Cardiac muscle cell (in vitro differentiated cells and primary cell): ENCODE data around the gene BOLL. TPM values are rescaled to one million over a fixed set of nuclear protein-coding genes. Genes with fewer than 3 reads are reported as not detected.
"Not testable (repeated sequence)": the region's sequence is repeated elsewhere in the genome, so short reads cannot be mapped to it uniquely, and the experiment has no call there.

Experiments
- DNase-seq, 2 donors: peaks; one replicate each; pipeline versions ENCODE4 v3.0.0 to v3.0.0-alpha.2; 2010 to 2017; ENCODE audit warnings: low read depth in 1 of 2, low spot score in 1 of 2
- H3K27ac ChIP-seq: fragments of 200-600 bp; sonication (generic); 2 replicates; pipeline ENCODE4 v1.5.1; 2016
- H3K27me3 ChIP-seq: fragments of 200-600 bp; sonication (generic); 2 replicates; pipeline ENCODE4 v1.6.0; 2016; ENCODE audit warnings: control low read depth
- H3K36me3 ChIP-seq: fragments of 200-600 bp; sonication (generic); 2 replicates; pipeline ENCODE4 v1.5.1; 2016; ENCODE audit warnings: control low read depth
- H3K4me1 ChIP-seq: fragments of 200-600 bp; sonication (generic); 2 replicates; pipeline ENCODE4 v1.8.1; 2017; ENCODE audit warnings: low read depth, mild to moderate bottlenecking, mixed run types
- H3K4me3 ChIP-seq: fragments of 200-600 bp; sonication (generic); 2 replicates; pipeline ENCODE4 v1.5.1; 2016; ENCODE audit warnings: mild to moderate bottlenecking
- H3K9me3 ChIP-seq: fragments of 200-600 bp; sonication (generic); 2 replicates; pipeline ENCODE4 v1.5.1; 2017; ENCODE audit warnings: low read depth, mild to moderate bottlenecking, control low read depth
- CTCF ChIP-seq: IDR thresholded peaks from 2 replicates; pipeline ENCODE4 v1.5.1; 2012; ENCODE audit warnings: low read depth, mild to moderate bottlenecking, low read length
- polyA plus RNA-seq: library from polyadenylated mRNA; unstranded; fragments of >200 nt; fragmentation: Nextera tagmentation; extraction: Ambion mirVana; gene quantifications from 2 replicates; pipeline ENCODE4 v1.2.1, GENCODE V29; 2016
- total RNA-seq: library from RNA; depleted of rRNA; stranded (reverse); fragments of >200 nt; gene quantifications from 2 replicates; pipeline ENCODE4 v1.2.3, GENCODE V29; 2016

The BOLL gene
- total and polyA plus RNA-seq, 2 experiments from 2014 or later: 0.21 TPM; not detected in 1

- peak overlapping the region; percentile 93 for H3K27ac ChIP-seq
- no peaks in the 10 kb centered on the region for H3K9me3 ChIP-seq
- H3K36me3 ChIP-seq: no peaks in the 10 kb centered on the region
- H3K4me3 ChIP-seq: peak overlapping the region; percentile 76
- TF ChIP-seq CTCF: no peak
- peaks cover 21% of the 10 kb centered on the region for H3K4me1 ChIP-seq
- no peaks in the 10 kb centered on the region for H3K27me3 ChIP-seq
- DNase-seq: no peak
Measured at GRCh38 chr2:197704434-197705120, 80.5 kb downstream of the BOLL start.

DNA sequence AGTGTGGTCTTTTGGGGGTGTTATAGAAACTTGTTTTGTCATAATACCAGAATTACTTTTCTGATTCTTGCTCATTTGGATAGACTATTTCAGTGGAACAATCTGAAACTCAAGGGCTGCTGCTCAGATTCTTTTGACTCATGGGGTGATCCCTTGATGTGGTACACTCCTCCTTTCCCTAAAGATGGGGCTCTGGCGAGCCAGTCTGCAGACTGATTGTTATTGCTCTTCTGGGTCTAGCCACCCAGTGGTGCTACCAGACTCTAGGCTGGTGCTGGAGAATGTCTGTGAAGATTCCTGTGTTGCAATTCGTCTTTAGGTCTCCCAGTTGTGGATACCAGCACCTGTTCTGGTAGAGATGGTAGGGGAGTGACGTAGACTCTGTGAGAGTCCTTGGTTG is 84.2 kb downstream of the BOLL start:
- Histone ChIP-seq H3K36me3 (no peaks in the 10 kb centered on the region), H3K4me1 (peaks cover 5% of the 10 kb centered on the region), H3K4me3 (no peak overlapping the region), H3K27me3 (no peaks in the 10 kb centered on the region), H3K9me3 (no peaks in the 10 kb centered on the region), H3K27ac (no peak overlapping the region)
- no peak for TF ChIP-seq CTCF
- DNase-seq: no peak

DNA sequence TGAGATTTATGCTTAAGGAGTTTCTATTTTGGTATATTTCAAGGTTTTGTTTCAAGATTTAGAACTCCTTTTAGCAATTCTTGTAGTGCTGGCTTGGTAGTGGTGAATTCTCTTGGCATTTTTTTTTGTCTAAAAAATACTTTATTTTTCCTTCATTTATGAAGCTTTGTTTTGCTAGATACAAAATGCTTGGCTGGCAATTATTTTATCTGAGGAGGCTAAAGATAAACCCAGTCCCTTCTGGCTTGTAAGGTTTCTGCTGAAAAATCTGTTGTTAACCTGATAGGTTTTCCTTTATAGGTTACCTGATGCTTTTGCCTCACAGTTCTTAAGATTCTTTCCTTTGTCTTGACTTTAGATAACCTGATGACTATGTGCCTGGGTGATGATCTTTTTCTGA is 85.4 kb downstream of the BOLL start:
- not testable (repeated sequence) for DNase-seq

GRCh38 chr2:197696571-197696970 is 88.5 kb downstream of the BOLL start:
- H3K27ac ChIP-seq, DNase-seq, H3K27me3 ChIP-seq, H3K36me3 ChIP-seq, H3K9me3 ChIP-seq, H3K4me3 ChIP-seq, H3K4me1 ChIP-seq: not testable (repeated sequence)

More for the DNA sequence above, 85.4 kb downstream of the BOLL start:
- H3K27me3 ChIP-seq, H3K27ac ChIP-seq, H3K4me1 ChIP-seq, H3K36me3 ChIP-seq, H3K4me3 ChIP-seq, H3K9me3 ChIP-seq: not testable (repeated sequence)

- H3K4me3 ChIP-seq, DNase-seq, H3K9me3 ChIP-seq, H3K27me3 ChIP-seq, H3K27ac ChIP-seq, H3K36me3 ChIP-seq, H3K4me1 ChIP-seq: not testable (repeated sequence)
Measured at GRCh38 chr2:197695971-197696370, 89.1 kb downstream of the BOLL start.

DNA sequence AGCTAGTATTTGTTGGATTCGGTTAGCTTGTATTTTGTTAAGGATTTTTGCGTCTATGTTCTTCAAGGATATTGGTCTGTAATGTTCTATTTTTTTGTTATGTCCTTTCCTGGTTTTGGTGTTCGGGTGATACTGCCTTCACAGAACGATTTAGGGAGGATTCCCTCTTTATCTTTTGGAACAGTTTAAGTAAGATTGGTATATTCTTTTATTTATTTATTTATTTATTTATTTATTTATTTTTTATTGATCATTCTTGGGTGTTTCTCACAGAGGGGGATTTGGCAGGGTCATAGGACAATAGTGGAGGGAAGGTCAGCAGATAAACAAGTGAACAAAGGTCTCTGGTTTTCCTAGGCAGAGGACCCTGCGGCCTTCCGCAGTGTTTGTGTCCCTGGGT is 89.9 kb downstream of the BOLL start:
- H3K4me1 ChIP-seq, H3K27me3 ChIP-seq, DNase-seq, H3K36me3 ChIP-seq, H3K27ac ChIP-seq, H3K9me3 ChIP-seq, H3K4me3 ChIP-seq: not testable (repeated sequence)

GRCh38 chr2:197677483-197677882 is 107.6 kb downstream of the BOLL start:
- no peaks in the 10 kb centered on the region for H3K36me3 ChIP-seq
- TF ChIP-seq CTCF: no peak
- peak; percentile 12 to 22 for DNase-seq
- H3K27me3 ChIP-seq: no peaks in the 10 kb centered on the region
- H3K4me1 ChIP-seq: peaks cover 43% of the 10 kb centered on the region
- H3K27ac ChIP-seq: no peak overlapping the region
- H3K9me3 ChIP-seq: no peaks in the 10 kb centered on the region
- no peak overlapping the region for H3K4me3 ChIP-seq

DNA sequence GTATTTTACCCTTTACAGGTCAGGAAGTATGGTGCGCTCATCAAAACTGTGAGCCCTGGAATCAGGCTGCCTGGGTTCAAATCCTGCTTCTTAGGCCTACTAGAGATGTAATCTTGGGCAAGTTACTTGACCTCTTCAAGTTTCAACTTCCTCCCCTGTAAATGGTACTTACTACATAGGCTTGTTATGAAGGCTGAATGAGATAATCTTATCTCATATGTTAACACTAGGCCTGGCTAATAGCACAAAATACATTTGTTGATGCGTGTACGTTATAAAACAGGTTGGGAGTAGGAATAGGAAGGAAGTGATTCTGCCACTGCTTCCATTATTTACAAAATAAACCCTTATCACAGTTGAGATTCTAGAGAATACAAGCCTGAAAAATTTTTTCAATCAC is 108.1 kb downstream of the BOLL start:
- no peaks in the 10 kb centered on the region for H3K36me3 ChIP-seq
- TF ChIP-seq CTCF: no peak
- H3K27ac ChIP-seq: no peak overlapping the region
- H3K27me3 ChIP-seq: no peaks in the 10 kb centered on the region
- H3K9me3 ChIP-seq: no peaks in the 10 kb centered on the region
- H3K4me3 ChIP-seq: no peak overlapping the region
- DNase-seq: peak; percentile 41 to 69
- H3K4me1 ChIP-seq: peaks cover 43% of the 10 kb centered on the region
